ENCODE results near the gene FARP2. TPM values are rescaled to one million over a fixed set of nuclear protein-coding genes. Genes with fewer than 3 reads are reported as not detected.

Gene FARP2
- total RNA-seq, 1 donor from 2014 or later: 57.1 TPM

- Mint-ChIP-seq H3K27me3 (ENCODE audit: low read depth) (no peaks in the 10 kb centered on the region), H3K4me1 (ENCODE audit: low read depth) (peaks cover 18% of the 10 kb centered on the region), H3K27ac (ENCODE audit: unreplicated experiment) (no peak overlapping the region), H3K9me3 (ENCODE audit: low read depth) (no peaks in the 10 kb centered on the region), H3K36me3 (ENCODE audit: low read depth) (peaks cover 3% of the 10 kb centered on the region), H3K4me3 (ENCODE audit: unreplicated experiment) (no peak overlapping the region)
- DNase-seq (ENCODE audit: low spot score): no peak
- TF ChIP-seq CTCF (IDR thresholded peaks at IDR 0.05): no peak
Observed at GRCh38 chr2:241511091-241511741, 155.1 kb downstream of the FARP2 start.

GRCh38 chr2:241514553-241514952 is 158.5 kb downstream of the FARP2 start:
- no peak for TF ChIP-seq CTCF (IDR thresholded peaks at IDR 0.05)
- DNase-seq (ENCODE audit: low spot score): no peak
- H3K4me1 Mint-ChIP-seq (ENCODE audit: low read depth): peaks cover 3% of the 10 kb centered on the region
- H3K27me3 Mint-ChIP-seq (ENCODE audit: low read depth): no peaks in the 10 kb centered on the region
- H3K36me3 Mint-ChIP-seq (ENCODE audit: low read depth): peaks cover 3% of the 10 kb centered on the region
- H3K27ac Mint-ChIP-seq (ENCODE audit: unreplicated experiment): no peak overlapping the region
- no peak overlapping the region for H3K4me3 Mint-ChIP-seq (ENCODE audit: unreplicated experiment)
- H3K9me3 Mint-ChIP-seq (ENCODE audit: low read depth): no peaks in the 10 kb centered on the region

- H3K9me3 Mint-ChIP-seq (ENCODE audit: low read depth): no peaks in the 10 kb centered on the region
- peaks cover 2% of the 10 kb centered on the region for H3K27me3 Mint-ChIP-seq (ENCODE audit: low read depth)
- H3K4me1 Mint-ChIP-seq (ENCODE audit: low read depth): no peaks in the 10 kb centered on the region
- no peak overlapping the region for H3K4me3 Mint-ChIP-seq (ENCODE audit: unreplicated experiment)
- TF ChIP-seq CTCF (IDR thresholded peaks at IDR 0.05): no peak
- no peak overlapping the region for H3K27ac Mint-ChIP-seq (ENCODE audit: unreplicated experiment)
- DNase-seq (ENCODE audit: low spot score): no peak
- peaks cover 3% of the 10 kb centered on the region for H3K36me3 Mint-ChIP-seq (ENCODE audit: low read depth)
Observed at GRCh38 chr2:241514986-241515737, 159.1 kb downstream of the FARP2 start.

- Mint-ChIP-seq H3K4me1 (ENCODE audit: low read depth) (no peaks in the 10 kb centered on the region), H3K27ac (ENCODE audit: unreplicated experiment) (no peak overlapping the region), H3K4me3 (ENCODE audit: unreplicated experiment) (no peak overlapping the region), H3K9me3 (ENCODE audit: low read depth) (no peaks in the 10 kb centered on the region), H3K27me3 (ENCODE audit: low read depth) (peaks cover 2% of the 10 kb centered on the region), H3K36me3 (ENCODE audit: low read depth) (peaks cover 3% of the 10 kb centered on the region)
- no peak for DNase-seq (ENCODE audit: low spot score)
- TF ChIP-seq CTCF (IDR thresholded peaks at IDR 0.05): no peak
Observed at GRCh38 chr2:241516520-241516965, 160.5 kb downstream of the FARP2 start.

GRCh38 chr2:241517297-241517696 is 161.2 kb downstream of the FARP2 start:
- H3K36me3 Mint-ChIP-seq (ENCODE audit: low read depth): no peaks in the 10 kb centered on the region
- TF ChIP-seq CTCF (IDR thresholded peaks at IDR 0.05): no peak
- H3K4me1 Mint-ChIP-seq (ENCODE audit: low read depth): no peaks in the 10 kb centered on the region

More at GRCh38 chr2:241517297-241517696, 161.2 kb downstream of the FARP2 start:
- Mint-ChIP-seq H3K27ac (ENCODE audit: unreplicated experiment) (no peak overlapping the region), H3K9me3 (ENCODE audit: low read depth) (no peaks in the 10 kb centered on the region), H3K27me3 (ENCODE audit: low read depth) (peaks cover 2% of the 10 kb centered on the region), H3K4me3 (ENCODE audit: unreplicated experiment) (no peak overlapping the region)
- no peak for DNase-seq (ENCODE audit: low spot score)

Measured in chondrocyte (in vitro differentiated cells).